CD4-positive, alpha-beta T cell treated with Interleukin-2 at 100 ng/mL for 4 hours (primary cell): ENCODE data around the gene SHPK.

ENCODE experiments used
- DNase-seq: peaks from one replicate; pipeline ENCODE4 v3.0.0-alpha.2; 2020; ENCODE audit warnings: low spot score

SHPK gene, protein sequence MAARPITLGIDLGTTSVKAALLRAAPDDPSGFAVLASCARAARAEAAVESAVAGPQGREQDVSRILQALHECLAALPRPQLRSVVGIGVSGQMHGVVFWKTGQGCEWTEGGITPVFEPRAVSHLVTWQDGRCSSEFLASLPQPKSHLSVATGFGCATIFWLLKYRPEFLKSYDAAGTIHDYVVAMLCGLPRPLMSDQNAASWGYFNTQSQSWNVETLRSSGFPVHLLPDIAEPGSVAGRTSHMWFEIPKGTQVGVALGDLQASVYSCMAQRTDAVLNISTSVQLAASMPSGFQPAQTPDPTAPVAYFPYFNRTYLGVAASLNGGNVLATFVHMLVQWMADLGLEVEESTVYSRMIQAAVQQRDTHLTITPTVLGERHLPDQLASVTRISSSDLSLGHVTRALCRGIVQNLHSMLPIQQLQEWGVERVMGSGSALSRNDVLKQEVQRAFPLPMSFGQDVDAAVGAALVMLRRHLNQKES

DNA sequence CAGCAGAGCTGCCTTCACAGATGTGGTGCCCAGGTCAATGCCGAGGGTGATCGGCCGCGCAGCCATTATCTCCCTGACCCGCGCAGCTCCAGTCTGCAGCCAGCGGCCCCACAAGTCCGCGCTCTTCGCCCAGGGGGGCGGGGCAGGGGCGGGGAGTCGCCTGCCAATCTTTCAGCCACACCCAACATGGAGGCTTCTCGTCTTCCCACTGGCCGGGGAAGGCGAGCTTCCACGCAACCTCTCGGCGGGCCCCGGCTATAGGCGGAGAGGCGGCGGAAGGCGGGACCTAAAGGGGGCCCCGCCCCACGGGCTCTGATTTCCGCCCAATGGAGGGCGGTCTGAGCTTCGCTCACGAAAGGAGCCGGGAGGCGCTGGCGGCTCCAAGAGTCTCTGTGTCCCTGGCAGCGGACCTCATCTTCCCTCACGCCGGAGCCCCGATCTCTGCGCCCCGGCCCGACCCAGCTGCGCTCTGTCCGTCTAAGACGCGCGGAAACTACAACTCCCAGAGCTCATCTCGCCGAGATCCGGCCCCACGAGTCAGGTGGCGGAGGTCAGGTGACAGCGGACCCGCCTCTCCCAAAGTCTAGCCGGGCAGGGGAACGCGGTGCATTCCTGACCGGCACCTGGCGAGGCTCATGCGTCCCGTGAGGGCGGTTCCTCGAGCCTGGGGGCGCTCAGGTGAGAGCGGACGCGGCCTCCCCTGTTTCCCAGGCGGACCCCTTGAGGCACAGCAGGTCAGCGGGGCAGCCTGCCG, at the start of gene SHPK, which contains the start of gene CTNS:
SHPK (minus strand) TSS at position 97 of the 754 bp plus-strand sequence; CDS start at position 66, 31 bp downstream.
CTNS (plus strand) TSS at position 607 of the 754 bp plus-strand sequence. CDS start 3,447 bp downstream, outside the sequence.
- DNase-seq, result peak; percentile 95

DNA sequence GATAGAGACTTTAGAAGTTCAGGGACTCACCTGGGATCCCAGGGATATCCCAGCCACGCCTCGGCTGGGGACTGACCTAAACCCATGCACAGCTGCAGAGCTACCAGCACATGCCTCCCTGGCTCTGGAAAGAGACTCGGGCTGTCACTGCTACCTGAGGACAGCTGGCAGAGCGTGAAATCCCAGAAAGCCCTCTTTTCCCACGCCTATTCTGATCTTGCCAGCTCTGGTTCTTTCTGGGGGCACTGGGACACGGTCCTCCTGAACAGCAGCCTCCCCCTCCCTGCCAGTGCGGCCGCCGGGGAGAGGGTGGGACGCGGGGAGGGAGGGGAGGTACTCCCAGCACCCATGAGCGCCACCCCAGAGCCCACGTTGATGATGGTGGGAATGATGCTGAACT, 49.1 kb upstream of the SHPK start:
- no peak for DNase-seq

DNA sequence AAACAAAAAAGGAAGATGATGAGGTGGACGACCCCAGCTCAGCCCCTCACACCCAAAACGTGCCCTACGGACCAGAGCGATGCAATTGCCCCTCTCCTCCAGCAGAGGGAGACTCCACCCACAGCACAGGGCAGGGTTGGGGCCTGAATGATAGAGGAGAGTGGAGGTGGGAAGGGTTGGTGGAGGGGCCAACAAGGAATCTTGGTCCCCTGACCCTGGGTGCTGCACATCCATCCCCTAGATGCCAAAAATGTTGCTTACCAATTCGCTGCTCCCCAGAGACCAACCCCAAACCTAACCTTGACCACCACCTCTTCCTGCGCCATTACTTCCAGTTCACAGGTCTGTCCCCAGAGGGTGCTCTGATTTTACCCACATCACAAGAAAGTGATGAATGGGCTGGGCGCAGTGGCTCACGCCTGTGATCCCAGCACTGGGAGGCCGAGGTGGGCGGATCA, 47.0 kb upstream of the SHPK start:
- peak; percentile 68 for DNase-seq

DNA sequence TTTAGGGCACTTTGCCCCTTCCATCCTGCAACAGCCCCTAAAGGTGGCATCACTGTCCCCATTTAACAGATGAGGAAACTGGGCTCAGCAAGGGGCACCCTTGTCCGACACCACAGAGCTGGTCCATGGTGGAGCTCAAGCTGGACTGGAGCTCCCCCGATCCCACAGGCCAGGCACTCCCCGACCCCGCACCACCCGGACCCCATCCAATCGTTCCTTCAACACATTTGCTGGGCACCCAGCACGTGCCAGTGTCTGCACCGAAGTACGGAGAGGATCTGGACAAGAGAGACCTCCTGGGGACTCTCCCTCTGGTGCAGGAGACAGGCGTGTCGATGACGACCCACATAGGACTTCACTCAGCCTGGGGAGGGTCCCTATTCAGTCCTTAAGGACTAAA, 46.0 kb upstream of the SHPK start:
- DNase-seq, result no peak

DNA sequence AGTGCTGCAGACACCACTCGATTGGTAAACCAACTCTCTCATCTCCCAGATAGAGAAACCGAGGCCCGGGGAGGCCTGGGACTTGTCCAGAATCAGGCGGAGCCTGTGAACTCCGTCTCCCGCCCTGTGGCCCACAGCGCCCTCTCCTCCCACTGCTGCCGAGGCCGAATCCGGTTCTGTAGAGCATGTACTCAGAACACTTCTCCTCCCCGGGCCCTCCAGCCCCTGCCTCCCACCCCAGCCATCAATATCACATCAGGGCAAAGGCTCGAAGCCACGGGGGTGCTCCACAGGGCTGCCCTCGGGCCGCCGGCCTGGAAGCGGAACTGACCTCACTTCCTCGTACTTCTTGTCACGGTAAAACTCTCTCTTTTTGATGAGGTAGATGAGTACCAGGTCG, 45.5 kb upstream of the SHPK start:
- no peak for DNase-seq

DNA sequence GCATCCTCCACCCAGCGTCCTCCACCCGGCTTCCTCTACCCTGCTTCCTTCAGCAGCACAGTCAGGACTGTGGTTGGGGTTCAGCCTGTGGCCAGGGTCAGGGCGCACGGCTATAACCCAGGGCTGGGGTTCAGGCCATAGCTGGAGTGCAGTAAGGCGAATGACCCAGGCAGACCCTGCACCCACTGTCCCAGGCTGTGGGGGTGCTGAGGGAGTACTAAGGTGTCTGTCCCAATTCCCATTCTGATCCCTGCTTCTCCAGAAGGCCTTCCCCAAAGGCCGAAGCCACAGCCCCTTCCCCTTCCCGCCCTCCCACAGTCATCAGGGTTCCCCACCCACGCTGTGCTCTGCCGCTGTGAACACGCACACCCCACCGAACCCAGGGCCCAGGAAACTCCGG, 45.0 kb upstream of the SHPK start:
- DNase-seq, result no peak

DNA sequence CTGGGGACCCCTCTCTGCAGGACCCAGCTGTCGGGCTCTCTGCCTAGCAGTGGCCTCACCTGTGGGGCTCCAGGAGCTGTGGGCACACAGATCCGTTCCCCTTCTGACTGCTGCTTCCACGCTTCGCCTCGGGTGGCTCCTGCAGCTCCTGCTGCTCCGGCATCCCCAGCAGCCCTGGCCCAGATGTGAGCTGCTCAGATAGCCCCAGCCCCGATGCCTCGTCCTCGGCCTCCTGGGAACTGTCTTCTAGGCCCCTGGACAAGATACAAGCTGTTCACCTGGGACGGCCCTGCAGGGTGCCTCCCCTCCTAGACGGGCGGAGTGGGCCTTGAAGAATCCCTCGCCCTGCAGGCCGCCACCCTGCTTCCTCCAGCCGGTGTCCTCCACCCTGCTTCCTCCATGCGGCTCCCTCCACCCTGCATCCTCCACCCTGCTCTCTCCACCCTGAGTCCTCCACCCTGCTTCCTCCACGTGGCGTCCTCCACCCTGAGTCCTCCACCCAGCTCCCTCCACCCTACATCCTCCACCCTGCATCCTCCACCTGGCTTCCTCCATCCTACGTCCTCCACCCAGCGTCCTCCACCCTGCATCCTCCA, 43.6 kb upstream of the SHPK start:
- no peak for DNase-seq

DNA sequence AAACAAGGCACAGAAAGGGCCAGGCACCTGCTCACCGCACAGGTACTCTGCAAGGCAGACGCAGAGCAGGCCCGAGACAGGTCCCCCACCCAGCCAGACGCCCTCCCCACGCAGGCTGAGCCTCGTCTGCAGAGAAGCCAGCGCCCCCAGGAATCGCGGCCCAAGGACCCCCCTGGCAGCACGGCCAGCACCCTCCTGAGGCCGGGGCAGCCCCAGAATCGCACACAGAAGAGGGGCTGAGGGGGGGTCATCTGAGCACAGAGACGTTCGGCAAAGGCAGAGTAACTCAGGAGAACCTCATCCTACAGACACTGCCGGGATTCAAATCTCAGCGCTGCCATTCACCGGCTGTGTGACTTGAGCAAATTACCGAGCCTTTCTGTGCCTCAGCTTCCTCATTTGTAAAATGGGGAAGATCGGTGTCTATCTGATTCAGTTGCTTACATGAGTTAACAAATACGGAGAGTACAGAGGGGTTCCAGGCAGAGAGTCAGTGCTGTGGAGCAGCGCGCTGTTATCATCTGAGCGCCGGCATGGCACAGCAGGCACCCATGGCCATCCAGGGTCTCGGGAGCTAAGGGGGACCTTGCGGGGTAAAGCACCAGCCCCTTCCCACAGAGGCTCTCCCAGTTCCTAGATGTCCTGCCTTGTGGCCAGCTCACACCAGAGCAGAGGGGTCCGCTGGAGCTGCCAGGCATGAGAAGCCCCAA, 42.9 kb upstream of the SHPK start:
- DNase-seq, result no peak

DNA sequence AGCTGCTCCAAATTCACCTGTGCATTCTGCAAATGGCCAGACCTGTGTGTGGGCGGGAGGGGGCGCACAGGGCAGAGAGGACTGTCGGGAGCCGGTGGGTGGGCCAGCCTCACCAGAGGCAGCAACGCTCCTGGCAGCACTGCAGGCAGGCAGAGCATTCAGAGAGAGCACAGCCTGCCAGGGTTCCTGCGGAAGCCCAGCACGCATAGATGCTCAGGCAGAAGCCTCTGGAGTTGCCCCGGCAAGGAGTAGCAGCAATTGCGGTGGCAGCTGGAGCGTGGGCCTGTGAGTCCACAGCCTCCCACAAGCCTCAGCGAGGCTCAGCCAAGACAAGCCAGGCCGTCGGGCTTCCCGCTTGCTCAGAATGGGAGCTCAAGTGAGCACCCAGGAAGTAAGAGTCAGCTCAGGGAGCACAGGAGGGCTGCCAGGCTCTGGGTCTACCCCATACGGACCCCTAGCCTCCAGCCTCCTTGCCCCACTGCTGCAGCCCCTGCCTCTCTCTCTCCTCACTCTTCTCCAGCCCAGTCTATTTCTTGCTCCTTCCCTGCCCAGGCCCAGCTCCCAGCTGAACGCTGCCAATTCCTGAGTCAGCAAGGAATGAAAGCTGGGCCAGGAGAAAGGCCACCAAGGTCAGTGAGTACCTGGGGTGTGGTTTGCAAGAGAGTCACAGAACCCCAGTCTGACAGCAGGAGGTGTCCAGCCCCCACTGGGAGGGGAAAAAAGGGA, 42.2 kb upstream of the SHPK start:
- DNase-seq, result no peak

DNA sequence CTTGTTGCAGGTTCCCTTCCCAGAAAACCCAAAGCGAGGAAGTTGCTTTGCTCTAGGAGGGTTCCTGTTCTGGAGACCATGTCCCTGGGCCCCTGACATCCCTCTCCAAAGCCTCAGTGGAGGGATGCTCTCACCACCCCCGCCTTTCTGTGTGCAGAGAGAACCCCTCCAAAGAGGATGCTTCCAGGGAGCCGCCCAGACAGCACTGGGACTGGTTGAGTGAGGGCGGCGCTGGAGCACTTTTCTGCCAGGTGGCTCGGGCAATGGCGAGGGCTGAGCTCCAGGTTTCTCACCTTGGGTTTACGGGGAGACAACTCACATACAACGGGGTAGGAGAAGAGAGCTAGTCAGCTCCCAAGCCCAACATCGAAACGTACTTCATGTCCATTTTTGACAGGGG, 39.8 kb upstream of the SHPK start:
- no peak for DNase-seq

DNA sequence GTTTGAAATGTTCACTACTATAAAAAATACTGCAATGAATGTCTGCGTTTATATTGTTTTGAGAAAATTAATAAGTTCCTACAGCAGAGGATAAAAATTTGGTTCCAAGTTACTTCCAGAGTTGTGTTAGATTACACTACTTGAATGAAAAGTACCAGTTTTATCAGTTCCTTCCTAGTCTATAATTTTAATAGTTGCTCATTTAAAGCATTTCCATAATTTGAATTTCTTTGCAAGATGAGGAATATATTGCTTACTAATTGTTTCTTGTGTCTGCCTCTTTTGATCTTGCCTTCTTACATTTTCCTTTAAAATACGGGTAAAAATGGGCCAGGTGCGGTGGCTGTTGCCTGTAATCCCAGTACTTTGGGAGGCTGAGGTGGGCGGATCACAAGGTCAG, 36.5 kb upstream of the SHPK start:
- DNase-seq, result no peak

DNA sequence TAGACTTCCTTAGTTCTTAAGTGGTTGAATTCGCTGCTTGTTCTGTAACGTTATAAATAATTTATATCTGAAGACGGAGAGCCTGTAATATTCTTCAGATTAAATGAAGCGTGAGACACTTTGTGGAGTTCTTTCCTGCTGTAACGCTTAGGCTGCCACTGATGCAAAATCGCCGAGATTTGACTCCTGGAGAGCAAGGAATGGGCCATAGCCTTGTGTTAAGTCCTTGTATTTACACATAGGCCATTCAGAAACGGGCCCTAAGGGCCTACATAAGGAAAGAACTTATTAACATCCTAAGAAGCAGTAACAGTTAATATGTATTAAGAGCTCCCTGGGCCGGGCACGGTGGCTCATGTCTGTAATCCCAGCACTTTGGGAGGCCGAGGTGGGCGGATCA, 33.5 kb upstream of the SHPK start:
- no peak for DNase-seq

DNA sequence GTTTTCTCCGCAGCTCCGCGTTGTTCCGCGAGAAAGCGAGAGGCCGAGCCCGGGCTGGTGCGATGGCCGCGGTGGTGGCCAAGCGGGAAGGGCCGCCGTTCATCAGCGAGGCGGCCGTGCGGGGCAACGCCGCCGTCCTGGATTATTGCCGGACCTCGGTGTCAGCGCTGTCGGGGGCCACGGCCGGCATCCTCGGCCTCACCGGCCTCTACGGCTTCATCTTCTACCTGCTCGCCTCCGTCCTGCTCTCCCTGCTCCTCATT, 33.0 kb upstream of the SHPK start:
- no peak for DNase-seq

DNA sequence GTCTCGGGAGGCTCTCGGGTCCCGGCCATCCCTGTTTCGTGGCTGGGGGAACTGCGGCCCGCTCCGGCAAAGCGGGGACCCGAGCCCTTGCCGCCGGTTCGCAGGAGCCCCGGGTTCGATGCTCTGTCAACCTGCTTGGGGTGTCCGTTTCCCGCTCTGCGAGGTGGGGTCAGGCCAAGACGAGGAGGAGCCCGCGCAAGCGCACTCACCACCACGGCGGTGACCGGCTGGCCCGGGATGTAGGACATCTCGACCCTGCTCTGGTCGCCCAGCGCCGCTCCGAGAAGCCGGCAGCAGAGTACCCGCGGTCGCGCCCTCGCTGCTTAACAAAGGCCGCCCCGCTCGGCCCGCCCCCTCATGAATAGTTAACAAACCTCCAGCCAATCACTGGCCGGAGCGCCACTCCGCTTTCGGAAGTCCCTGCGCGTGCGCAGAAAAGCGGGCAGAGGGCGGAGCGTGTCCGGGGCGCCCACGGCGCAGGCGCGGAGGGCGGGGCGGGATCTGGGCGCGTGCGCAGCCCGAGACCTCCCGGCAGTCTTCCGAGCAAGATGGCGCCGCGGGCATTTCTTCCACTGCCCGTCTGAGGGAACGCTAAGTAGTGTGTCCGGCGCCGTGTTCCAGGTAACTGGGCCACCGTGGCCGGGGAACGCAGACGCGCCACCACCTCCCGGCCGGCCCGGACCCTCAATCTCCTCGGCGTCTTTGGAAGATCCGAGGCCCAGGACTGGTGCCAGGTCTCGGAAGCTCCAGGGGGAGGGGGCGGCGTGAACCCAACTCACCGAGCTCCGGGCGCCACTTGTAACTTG, 32.4 kb upstream of the SHPK start, which contains the start of the genes EMC6 and TAX1BP3:
EMC6 (plus strand) TSS at position 534 of the 806 bp plus-strand sequence. CDS start 335 bp downstream, outside the sequence.
TAX1BP3 (minus strand) TSS at position 300 of the 806 bp plus-strand sequence; CDS start at position 248, 52 bp downstream.
- peak; percentile 98 for DNase-seq

DNA sequence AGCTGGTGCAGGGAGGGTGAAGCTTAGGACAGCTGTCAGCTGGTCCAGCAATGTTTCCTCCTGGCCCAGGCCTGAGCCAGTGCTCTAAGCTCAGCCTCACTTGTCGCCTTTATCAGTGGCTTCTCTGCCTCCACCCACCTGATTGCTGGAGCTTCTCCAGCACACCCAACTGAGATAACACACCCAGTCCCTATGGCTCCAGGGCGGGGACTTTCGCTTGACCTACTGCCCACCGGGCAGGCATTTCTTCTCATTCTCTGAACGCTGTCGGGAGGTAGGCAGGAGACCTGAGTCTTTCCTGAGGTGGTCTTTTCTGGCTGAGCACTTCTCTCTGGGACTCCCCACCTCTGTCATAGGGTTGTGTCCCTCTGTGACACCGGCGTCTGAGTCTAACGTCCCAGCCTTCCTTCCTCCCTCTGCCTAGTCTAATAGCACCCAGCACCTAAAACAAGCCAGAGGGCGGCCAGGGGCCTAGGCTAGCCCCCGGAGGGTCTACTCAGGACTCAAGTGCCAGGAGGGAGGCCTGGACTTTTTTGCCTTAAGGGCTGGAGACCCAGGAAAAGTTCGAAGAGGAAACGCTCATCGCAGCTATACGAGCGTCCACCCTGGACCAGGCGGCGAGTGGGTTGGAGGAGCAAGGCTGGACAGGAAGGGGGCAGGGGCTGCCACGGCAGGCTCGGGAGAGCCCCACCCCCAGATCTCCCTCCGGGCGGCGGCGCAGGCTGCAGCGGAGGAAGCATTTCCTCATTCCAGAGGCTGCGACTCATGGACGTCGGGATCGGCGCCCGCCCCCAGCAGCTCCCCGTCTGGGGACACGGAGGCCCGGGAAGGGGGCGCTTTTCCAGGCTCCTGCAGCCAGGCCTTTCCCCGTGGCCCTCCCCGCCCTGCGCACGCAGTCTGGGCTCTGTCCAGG, 31.6 kb upstream of the SHPK start:
- DNase-seq, result no peak

DNA sequence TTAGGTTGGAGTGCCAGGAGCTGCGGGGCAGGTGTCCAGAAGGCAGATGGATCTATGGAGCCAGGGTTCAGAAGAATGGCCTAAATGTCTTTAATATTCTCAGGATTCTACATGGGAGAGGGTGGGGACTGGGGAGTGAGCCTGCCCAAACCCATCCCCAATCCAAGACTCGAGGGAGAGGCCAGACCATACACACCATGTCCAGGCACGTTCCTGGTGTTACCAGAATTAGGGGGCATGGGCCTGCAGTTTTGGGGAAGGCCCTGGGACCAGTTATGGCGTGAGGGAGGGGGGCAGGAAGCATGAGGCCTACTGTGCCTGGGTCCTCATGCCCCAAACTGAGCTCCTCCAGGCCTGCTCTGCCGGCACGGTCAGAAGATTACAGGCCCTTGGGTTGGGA, 30.5 kb upstream of the SHPK start:
- DNase-seq, result no peak

DNA sequence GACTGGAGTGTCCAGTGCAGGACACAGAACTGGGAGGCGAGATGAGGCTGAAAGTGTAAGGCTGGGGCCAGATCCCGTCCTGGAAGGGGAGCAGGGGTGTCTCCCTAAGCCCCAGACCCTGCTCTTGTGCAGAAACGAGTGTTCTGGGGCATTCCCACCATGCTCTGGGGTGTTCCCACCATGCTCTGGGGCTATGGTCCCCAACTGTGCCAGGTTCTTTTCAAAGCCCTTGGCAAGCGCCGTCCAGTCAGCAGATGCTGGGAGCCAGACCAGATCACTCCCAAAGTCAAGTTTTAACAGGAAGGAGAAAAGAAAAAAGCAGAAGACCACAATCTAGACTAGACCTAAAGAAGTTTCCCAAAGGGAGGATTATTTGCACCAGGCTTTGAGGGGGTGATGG, 29.8 kb upstream of the SHPK start:
- DNase-seq, result no peak

DNA sequence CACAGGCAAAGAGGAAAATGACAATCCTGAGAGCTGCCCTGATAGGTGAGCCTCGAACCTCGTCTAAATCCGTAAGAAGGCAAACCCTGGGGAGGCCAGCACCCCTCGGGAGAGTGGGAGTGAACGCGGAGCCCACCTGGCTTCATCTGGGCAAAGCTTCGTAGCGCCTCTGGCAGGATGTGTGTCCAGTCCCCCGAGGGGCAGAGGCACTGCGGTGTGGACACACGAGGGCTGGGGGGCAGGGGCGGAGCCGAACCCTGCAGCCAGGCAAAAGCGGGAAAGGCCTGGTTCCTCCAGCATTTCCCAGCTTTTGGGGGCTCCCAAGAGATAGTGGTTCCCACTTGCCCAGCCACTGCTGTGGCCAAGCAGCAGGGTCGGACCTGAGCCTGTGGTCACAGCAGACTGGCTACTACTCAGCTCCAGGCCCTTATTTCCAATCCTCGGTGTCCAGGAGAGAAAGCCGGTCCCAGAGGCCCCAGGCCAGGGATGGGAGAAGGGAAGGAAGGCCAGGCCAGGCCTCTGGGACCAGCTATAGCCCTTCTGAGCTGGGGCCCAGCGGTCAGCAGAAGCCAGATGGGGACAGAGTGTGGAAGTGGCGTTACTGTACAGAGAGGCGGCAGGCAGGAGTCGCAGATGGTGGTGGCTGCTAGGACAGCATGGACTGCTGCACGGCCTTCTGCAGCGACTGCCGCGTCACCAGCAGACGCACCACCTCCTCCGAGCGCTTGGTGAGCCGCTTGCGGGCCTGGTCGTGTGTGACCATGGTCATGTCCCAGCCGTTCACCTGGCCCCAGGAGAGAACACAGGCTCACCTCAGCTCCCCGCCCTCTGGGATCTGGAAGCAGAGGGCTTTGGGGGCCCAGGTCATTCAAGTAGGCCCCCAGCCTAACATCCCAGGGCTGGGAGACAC, 27.3 kb upstream of the SHPK start:
- DNase-seq, result no peak
